GM18508 (cell line): ENCODE data around the gene DOCK9.

Source experiments
- ATAC-seq: cut with Tn5 transposase; IDR thresholded peaks from one replicate; pipeline ENCODE4 v1.9.1; 2021; ENCODE audit warnings: moderate number of reproducible peaks; ENCODE audit not compliant: insufficient read depth, unreplicated experiment

DOCK9 gene

GRCh38 chr13:98889419-98890085, 88.3 kb downstream of the DOCK9 start:
- no peak for ATAC-seq

GRCh38 chr13:98888890-98889279, 89.0 kb downstream of the DOCK9 start:
- ATAC-seq = no peak

- ATAC-seq = no peak
Observed at GRCh38 chr13:98888222-98888889, 89.5 kb downstream of the DOCK9 start.

- no peak for ATAC-seq
Observed at GRCh38 chr13:98886587-98887230, 91.2 kb downstream of the DOCK9 start.

- ATAC-seq = no peak
Observed at GRCh38 chr13:98885600-98885999, 92.3 kb downstream of the DOCK9 start.

GRCh38 chr13:98883998-98884397, 93.9 kb downstream of the DOCK9 start:
- no peak for ATAC-seq

- ATAC-seq = no peak
Observed at GRCh38 chr13:98881390-98881789, 96.5 kb downstream of the DOCK9 start.

- ATAC-seq = no peak
Observed at GRCh38 chr13:98880677-98881076, 97.2 kb downstream of the DOCK9 start.

GRCh38 chr13:98879957-98880356, 97.9 kb downstream of the DOCK9 start:
- no peak for ATAC-seq

- no peak for ATAC-seq
Observed at GRCh38 chr13:98879127-98879520, 98.7 kb downstream of the DOCK9 start.

GRCh38 chr13:98878486-98879126, 99.3 kb downstream of the DOCK9 start:
- ATAC-seq = no peak

- no peak for ATAC-seq
Observed at GRCh38 chr13:98877936-98878335, 99.9 kb downstream of the DOCK9 start.

GRCh38 chr13:98877466-98877865, 100.4 kb downstream of the DOCK9 start:
- no peak for ATAC-seq

- ATAC-seq = peak; percentile 93
Observed at GRCh38 chr13:98875146-98875729, 102.6 kb downstream of the DOCK9 start.

- no peak for ATAC-seq
Observed at GRCh38 chr13:98874029-98874397, 103.9 kb downstream of the DOCK9 start.

GRCh38 chr13:98873377-98874028, 104.4 kb downstream of the DOCK9 start:
- no peak for ATAC-seq

- no peak for ATAC-seq
Observed at GRCh38 chr13:98871727-98872126, 106.1 kb downstream of the DOCK9 start.

GRCh38 chr13:98869408-98870090, 108.3 kb downstream of the DOCK9 start:
- ATAC-seq = no peak

GRCh38 chr13:98868932-98869331, 108.9 kb downstream of the DOCK9 start:
- ATAC-seq = no peak

GRCh38 chr13:98866882-98867281, 111.0 kb downstream of the DOCK9 start:
- no peak for ATAC-seq
